ENCODE data around the gene TCF4. TPM values are rescaled to one million over a fixed set of nuclear protein-coding genes. Genes with fewer than 3 reads are reported as not detected.

The TCF4 gene
- total and polyA plus RNA-seq, 2 of the 13 experiments (the other 11 are each of a cell fraction or from before 2014, with no cell fraction given), result not detected

DNA sequence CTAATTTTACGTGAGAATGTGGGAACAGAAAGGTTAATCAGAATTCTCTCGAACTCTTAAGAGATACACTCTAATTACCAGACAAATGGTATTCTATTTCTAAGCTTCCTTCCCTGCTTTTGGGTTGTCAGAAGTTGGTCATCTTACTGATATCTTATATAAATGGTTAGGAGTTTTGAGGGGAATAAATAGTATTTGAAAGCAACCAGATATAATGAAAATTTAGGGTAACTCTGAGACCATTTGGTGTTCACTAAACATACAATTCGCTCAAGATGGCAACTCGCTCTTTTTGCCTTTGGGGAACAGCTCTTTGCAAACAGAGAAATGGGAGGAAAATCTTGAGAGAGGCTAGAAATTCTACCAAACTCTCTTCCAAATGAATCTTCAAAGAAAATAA is 250.9 kb downstream of the TCF4 start:
- no peak overlapping the region for H3K27ac ChIP-seq (ENCODE audit: extremely low read length, insufficient read depth, low read length)
- no peaks in the 10 kb centered on the region for H3K4me1 ChIP-seq (ENCODE audit: insufficient read depth, low read length)
- POLR2A ChIA-PET, result no interaction called here
- no peak for FAIRE-seq
- no peak for TF ChIP-seq NAIF1 (CRISPR knock-in tag; IDR thresholded peaks at IDR 0.05; ENCODE audit: borderline replicate concordance)
- TF ChIP-seq SP1 (IDR thresholded peaks at IDR 0.05), result no peak
- no peak for TF ChIP-seq SP1 (CRISPR knock-in tag; IDR thresholded peaks at IDR 0.05)
- TF ChIP-seq, protein P1, sequence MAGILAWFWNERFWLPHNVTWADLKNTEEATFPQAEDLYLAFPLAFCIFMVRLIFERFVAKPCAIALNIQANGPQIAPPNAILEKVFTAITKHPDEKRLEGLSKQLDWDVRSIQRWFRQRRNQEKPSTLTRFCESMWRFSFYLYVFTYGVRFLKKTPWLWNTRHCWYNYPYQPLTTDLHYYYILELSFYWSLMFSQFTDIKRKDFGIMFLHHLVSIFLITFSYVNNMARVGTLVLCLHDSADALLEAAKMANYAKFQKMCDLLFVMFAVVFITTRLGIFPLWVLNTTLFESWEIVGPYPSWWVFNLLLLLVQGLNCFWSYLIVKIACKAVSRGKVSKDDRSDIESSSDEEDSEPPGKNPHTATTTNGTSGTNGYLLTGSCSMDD (CRISPR knock-in tag; IDR thresholded peaks at IDR 0.05), result no peak
- no peak for TF ChIP-seq NKX3-1 (CRISPR knock-in tag; IDR thresholded peaks at IDR 0.05)
- TF ChIP-seq MED13 (CRISPR knock-in tag; IDR thresholded peaks at IDR 0.05), result no peak
- TF ChIP-seq, protein P2, sequence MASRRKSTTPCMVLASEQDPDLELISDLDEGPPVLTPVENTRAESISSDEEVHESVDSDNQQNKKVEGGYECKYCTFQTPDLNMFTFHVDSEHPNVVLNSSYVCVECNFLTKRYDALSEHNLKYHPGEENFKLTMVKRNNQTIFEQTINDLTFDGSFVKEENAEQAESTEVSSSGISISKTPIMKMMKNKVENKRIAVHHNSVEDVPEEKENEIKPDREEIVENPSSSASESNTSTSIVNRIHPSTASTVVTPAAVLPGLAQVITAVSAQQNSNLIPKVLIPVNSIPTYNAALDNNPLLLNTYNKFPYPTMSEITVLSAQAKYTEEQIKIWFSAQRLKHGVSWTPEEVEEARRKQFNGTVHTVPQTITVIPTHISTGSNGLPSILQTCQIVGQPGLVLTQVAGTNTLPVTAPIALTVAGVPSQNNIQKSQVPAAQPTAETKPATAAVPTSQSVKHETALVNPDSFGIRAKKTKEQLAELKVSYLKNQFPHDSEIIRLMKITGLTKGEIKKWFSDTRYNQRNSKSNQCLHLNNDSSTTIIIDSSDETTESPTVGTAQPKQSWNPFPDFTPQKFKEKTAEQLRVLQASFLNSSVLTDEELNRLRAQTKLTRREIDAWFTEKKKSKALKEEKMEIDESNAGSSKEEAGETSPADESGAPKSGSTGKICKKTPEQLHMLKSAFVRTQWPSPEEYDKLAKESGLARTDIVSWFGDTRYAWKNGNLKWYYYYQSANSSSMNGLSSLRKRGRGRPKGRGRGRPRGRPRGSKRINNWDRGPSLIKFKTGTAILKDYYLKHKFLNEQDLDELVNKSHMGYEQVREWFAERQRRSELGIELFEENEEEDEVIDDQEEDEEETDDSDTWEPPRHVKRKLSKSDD (CRISPR knock-in tag; IDR thresholded peaks at IDR 0.05; ENCODE audit: low read depth), result no peak
- no peak for TF ChIP-seq LCORL (IDR thresholded peaks at IDR 0.05)
- TF ChIP-seq LCORL (CRISPR knock-in tag; IDR thresholded peaks at IDR 0.05), result no peak
- TF ChIP-seq WIZ (CRISPR knock-in tag; IDR thresholded peaks at IDR 0.05), result no peak
- no peak for TF ChIP-seq SMYD3 (CRISPR knock-in tag; IDR thresholded peaks at IDR 0.05)
- TF ChIP-seq CREB1 (IDR thresholded peaks at IDR 0.05), result no peak
- TF ChIP-seq CREB1 (CRISPR knock-in tag; IDR thresholded peaks at IDR 0.05), result no peak
- TF ChIP-seq PCBP1 (IDR thresholded peaks at IDR 0.05; ENCODE audit: borderline replicate concordance, low read depth, low read length), result no peak
- no peak for TF ChIP-seq ZFP90 (CRISPR knock-in tag; IDR thresholded peaks at IDR 0.05; ENCODE audit: borderline replicate concordance)
- BruUV-seq (replicated peaks), result no TSS peak
- no peak overlapping the region for H3K9ac ChIP-seq (ENCODE audit: insufficient read depth, low read depth, low read length)
- no peak for DNase-seq (ENCODE audit: low spot score)
- no peaks in the 10 kb centered on the region for H3K79me2 ChIP-seq (ENCODE audit: insufficient read depth, low read length)
- intact Hi-C loops (cut with micrococcal nuclease; ENCODE audit: unreplicated experiment), result no loop called here
- no peaks in the 10 kb centered on the region for H3K9me3 ChIP-seq (ENCODE audit: low read length)
- ATAC-seq, result no peak
- WGBS (ENCODE audit: low lambda C conversion rate), result 7% methylated on average over 4 of the region's 4 CpGs
- H3K27me3 ChIP-seq (ENCODE audit: control insufficient read depth in 1 of 2, insufficient read depth in 2 of 2, low read length in 2 of 2), result no peaks in the 10 kb centered on the region
- no peak overlapping the region for H2AFZ ChIP-seq (ENCODE audit: low read length)
- H3K36me3 ChIP-seq (replicated peaks in 1 of 2; ENCODE audit: control insufficient read depth in 1 of 2, insufficient read depth in 2 of 2, low read length in 2 of 2), result no peaks in the 10 kb centered on the region
- no peak overlapping the region for H3K4me3 ChIP-seq (replicated peaks in 1 of 3; ENCODE audit: insufficient read depth in 1 of 3, low read depth in 2 of 3, low read length in 3 of 3)
- no peak overlapping the region for H3K4me2 ChIP-seq (ENCODE audit: low read depth, low read length)
- no peaks in the 10 kb centered on the region for H4K20me1 ChIP-seq (ENCODE audit: insufficient read depth, low read length)
- CTCF ChIA-PET (ENCODE audit: low intra/inter-chr PET ratio, low total read pairs), result no interaction called here
- in situ Hi-C loops (cut with HindIII; ENCODE audit: extremely low pct_ligation_motif_present, low pct_unique_long_range_greater_than_20kb), result no loop called here

Measured in HepG2 (cell line).